ENCODE results near the gene GLP2R.

GRCh38 chr17:9798724-9799123, 27.0 kb upstream of the GLP2R start:
- TF ChIP-seq CTCF (IDR thresholded peaks at IDR 0.05; ENCODE audit: insufficient read depth, low read length) = no peak
- no peak for TF ChIP-seq SPI1 (IDR thresholded peaks at IDR 0.05; ENCODE audit: borderline replicate concordance, low read depth)
